Measurements from ENCODE around the gene HOXA7.

DNA sequence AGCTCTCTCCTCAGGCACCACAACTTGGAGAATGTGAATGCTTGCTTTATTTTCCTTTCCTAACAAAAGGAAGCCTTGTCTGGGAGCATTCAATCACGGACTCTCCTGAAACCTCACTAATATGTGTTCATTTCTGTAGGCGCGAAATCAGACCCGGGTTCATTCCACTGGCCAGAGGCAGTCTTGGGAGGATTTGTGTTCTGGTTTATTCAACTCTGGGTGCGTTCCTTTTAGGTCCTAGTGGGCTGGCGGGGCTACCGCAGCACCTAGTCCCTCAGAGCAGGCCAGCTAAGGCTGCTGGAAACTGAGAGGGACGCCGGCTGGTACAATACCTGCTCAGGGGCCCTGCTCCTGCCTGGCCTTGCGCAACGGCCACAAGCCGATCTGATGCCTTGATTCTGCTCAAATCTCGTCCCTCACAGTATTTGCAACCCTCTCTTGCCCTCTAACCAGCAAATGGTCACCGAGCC lies 33.4 kb downstream of the HOXA7 start:
- TF ChIP-seq, protein P1, sequence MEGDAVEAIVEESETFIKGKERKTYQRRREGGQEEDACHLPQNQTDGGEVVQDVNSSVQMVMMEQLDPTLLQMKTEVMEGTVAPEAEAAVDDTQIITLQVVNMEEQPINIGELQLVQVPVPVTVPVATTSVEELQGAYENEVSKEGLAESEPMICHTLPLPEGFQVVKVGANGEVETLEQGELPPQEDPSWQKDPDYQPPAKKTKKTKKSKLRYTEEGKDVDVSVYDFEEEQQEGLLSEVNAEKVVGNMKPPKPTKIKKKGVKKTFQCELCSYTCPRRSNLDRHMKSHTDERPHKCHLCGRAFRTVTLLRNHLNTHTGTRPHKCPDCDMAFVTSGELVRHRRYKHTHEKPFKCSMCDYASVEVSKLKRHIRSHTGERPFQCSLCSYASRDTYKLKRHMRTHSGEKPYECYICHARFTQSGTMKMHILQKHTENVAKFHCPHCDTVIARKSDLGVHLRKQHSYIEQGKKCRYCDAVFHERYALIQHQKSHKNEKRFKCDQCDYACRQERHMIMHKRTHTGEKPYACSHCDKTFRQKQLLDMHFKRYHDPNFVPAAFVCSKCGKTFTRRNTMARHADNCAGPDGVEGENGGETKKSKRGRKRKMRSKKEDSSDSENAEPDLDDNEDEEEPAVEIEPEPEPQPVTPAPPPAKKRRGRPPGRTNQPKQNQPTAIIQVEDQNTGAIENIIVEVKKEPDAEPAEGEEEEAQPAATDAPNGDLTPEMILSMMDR (IDR thresholded peaks at IDR 0.05): no peak
- TF ChIP-seq EZH2 (IDR thresholded peaks at IDR 0.05; ENCODE audit: borderline replicate concordance, insufficient read depth, low read depth, low read length, poor library complexity, severe bottlenecking): no peak

Measured in B cell (primary cell).